ENCODE measurements around the gene IFNL4. TPM values are rescaled to one million over a fixed set of nuclear protein-coding genes. Genes with fewer than 3 reads are reported as not detected.
A peak's percentile ranks its signal among the peaks of the same experiment; 100 is the strongest.
"Not testable (repeated sequence)": the region's sequence is repeated elsewhere in the genome, so short reads cannot be mapped to it uniquely, and the experiment has no call there.

The IFNL4 gene
- total RNA-seq, 1 experiment from 2014 or later: not detected

DNA sequence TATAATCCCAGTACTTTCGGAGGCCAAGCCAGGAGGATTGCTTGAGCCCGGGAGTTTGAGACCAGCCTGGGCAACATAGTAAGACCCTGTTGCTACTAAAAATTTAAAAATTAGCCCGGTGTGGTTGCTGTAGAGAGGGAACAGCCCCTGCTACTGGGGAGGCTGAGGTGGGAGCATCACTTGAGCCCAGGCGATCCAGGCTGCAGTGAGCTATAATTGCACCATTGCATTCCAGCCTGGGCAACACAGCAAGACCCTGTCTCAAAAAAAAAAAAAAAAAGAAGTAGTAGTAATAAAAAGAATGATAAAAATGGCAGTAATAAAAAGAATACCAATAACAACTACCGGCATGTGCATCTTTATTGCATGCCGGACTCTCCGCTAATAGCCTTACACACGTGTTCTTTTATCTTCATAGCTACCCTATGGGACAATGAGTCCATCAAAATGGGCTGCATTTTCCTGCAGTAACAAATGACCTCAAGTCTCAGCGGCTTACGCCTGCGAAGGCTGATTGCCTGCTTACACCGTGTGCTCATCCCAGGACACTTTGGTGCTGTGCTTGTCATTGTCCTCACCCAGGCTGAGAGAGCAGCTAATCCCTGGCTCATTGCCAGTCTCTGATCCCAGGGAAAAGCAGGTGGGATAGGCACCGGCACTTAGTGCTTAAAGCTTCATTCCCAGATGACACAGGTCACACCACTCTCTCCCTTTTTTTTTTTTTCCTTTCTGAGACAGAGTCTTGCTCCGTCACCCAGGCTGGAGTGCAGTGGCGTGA, 30.2 kb downstream of the IFNL4 start:
- H3K27me3 ChIP-seq (ENCODE audit: insufficient read depth, low read depth): no peaks in the 10 kb centered on the region
- no peaks in the 10 kb centered on the region for H3K9me3 ChIP-seq (ENCODE audit: insufficient read depth, low read depth)
- no peak overlapping the region for H3K27ac ChIP-seq
- no TSS peak for BruUV-seq (replicated peaks)
- TF ChIP-seq EZH2 (IDR thresholded peaks at IDR 0.05; ENCODE audit: low read depth): no peak
- TF ChIP-seq, protein P1, sequence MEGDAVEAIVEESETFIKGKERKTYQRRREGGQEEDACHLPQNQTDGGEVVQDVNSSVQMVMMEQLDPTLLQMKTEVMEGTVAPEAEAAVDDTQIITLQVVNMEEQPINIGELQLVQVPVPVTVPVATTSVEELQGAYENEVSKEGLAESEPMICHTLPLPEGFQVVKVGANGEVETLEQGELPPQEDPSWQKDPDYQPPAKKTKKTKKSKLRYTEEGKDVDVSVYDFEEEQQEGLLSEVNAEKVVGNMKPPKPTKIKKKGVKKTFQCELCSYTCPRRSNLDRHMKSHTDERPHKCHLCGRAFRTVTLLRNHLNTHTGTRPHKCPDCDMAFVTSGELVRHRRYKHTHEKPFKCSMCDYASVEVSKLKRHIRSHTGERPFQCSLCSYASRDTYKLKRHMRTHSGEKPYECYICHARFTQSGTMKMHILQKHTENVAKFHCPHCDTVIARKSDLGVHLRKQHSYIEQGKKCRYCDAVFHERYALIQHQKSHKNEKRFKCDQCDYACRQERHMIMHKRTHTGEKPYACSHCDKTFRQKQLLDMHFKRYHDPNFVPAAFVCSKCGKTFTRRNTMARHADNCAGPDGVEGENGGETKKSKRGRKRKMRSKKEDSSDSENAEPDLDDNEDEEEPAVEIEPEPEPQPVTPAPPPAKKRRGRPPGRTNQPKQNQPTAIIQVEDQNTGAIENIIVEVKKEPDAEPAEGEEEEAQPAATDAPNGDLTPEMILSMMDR (conservative IDR thresholded peaks at IDR 0.05): no peak
- H3F3A ChIP-seq (ENCODE audit: insufficient read depth, low read depth): no peaks in the 10 kb centered on the region
- no peaks in the 10 kb centered on the region for H3K79me2 ChIP-seq (ENCODE audit: low read depth)
- no peaks in the 10 kb centered on the region for H3K4me1 ChIP-seq (replicated peaks; ENCODE audit: insufficient read depth)
- ChIA-PET CTCF (interaction anchor here (0.6 kb wide), 2 partner anchors 18 to 207 kb away, joined by 3 to 4 read pairs; no protein-coding TSS in a partner anchor), POLR2A (ENCODE audit: unreplicated experiment) (no interaction called here)
- no peaks in the 10 kb centered on the region for H3K36me3 ChIP-seq (ENCODE audit: low read depth)
- no peak for DNase-seq
- H3K4me3 ChIP-seq: no peak overlapping the region
- H2AFZ ChIP-seq: no peak overlapping the region
- no peak overlapping the region for H3K4me2 ChIP-seq
- H3K9me2 ChIP-seq (ENCODE audit: insufficient read depth): no peaks in the 10 kb centered on the region
- intact Hi-C loops (cut with micrococcal nuclease; ENCODE audit: unreplicated experiment): no loop called here
- H4K20me1 ChIP-seq (ENCODE audit: insufficient read depth): no peaks in the 10 kb centered on the region

DNA sequence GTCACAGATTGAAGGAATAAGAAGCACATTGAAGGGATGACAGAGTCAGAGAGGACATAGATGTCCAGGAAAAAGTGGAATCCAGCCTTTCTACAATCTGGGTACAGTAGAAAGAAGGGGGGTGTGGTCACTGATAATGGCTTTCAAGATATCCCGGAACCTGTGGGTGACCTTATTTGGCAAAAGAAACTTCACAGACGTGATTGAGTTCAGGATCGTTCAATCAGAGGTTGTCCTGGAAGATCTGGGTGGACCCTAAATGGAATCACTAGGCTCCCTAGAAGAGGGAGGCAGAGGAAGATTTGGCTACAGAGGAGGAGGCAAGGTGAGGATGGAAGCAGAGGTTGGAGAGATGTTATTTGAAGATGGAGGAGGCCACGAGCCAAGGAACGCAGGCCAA, 31.6 kb downstream of the IFNL4 start:
- TF ChIP-seq, protein P1 (conservative IDR thresholded peaks at IDR 0.05): no peak
- no peak for TF ChIP-seq EZH2 (IDR thresholded peaks at IDR 0.05; ENCODE audit: low read depth)
- BruUV-seq (replicated peaks): no TSS peak
- no peak overlapping the region for H3K4me2 ChIP-seq

DNA sequence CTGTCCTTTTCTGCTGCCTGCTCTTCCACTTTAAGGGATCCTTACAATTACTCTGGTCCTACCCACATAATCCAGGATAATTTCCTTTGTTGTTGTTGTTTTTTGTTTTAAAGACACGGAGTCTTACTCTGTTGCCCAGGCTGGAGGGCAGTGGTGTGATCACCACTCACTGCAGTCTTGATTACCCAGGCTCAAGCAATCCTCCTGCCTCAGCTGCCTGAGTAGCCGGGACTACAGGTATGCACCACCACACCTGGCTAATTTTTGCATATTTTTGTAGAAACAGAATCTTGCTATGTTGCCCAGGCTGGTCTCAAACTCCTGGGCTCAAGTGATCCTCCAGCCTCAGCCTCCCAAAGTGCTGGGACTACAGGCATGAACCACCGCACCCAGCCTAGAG, 33.3 kb downstream of the IFNL4 start:
- H3K4me1 ChIP-seq (replicated peaks; ENCODE audit: insufficient read depth); POLR2A ChIA-PET (ENCODE audit: unreplicated experiment); BruUV-seq (replicated peaks); H3K4me2 ChIP-seq; CTCF ChIA-PET; H3K4me3 ChIP-seq; intact Hi-C loops (cut with micrococcal nuclease; ENCODE audit: unreplicated experiment); H3K9me2 ChIP-seq (ENCODE audit: insufficient read depth); DNase-seq; H2AFZ ChIP-seq; H3K27me3 ChIP-seq (ENCODE audit: insufficient read depth, low read depth); H3K27ac ChIP-seq; H3K9me3 ChIP-seq (ENCODE audit: insufficient read depth, low read depth); H3F3A ChIP-seq (ENCODE audit: insufficient read depth, low read depth); H3K36me3 ChIP-seq (ENCODE audit: low read depth); H4K20me1 ChIP-seq (ENCODE audit: insufficient read depth); H3K79me2 ChIP-seq (ENCODE audit: low read depth): not testable (repeated sequence)

More for the DNA sequence above, 31.6 kb downstream of the IFNL4 start:
- H2AFZ ChIP-seq: no peak overlapping the region
- CTCF ChIA-PET: no interaction called here
- H3K27me3 ChIP-seq (ENCODE audit: insufficient read depth, low read depth): no peaks in the 10 kb centered on the region
- POLR2A ChIA-PET (ENCODE audit: unreplicated experiment): no interaction called here
- DNase-seq: no peak
- H3K79me2 ChIP-seq (ENCODE audit: low read depth): no peaks in the 10 kb centered on the region
- H3K36me3 ChIP-seq (ENCODE audit: low read depth): no peaks in the 10 kb centered on the region
- H3K9me2 ChIP-seq (ENCODE audit: insufficient read depth): no peaks in the 10 kb centered on the region
- H4K20me1 ChIP-seq (ENCODE audit: insufficient read depth): no peaks in the 10 kb centered on the region
- H3F3A ChIP-seq (ENCODE audit: insufficient read depth, low read depth): no peaks in the 10 kb centered on the region
- no peak overlapping the region for H3K4me3 ChIP-seq
- H3K4me1 ChIP-seq (replicated peaks; ENCODE audit: insufficient read depth): no peaks in the 10 kb centered on the region
- intact Hi-C loops (cut with micrococcal nuclease; ENCODE audit: unreplicated experiment): no loop called here
- no peaks in the 10 kb centered on the region for H3K9me3 ChIP-seq (ENCODE audit: insufficient read depth, low read depth)
- no peak overlapping the region for H3K27ac ChIP-seq

DNA sequence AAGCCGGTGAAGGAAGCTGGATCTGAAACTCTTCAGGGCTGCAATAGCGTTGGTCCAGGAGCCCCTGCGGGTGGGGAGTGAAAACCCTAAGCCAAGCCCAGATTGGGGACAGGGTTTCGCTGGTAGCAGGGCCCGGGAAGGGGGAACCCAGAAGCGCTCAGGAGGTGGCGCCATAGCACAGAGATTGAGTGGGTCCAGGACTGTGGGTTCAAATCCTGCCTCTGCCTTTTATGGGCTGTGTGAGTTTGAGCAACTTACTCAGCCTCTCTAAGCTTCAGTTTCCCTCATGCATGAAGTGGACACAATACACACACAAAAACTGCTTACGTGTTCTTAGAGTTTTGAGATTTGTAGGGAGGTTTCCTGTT, 36.3 kb downstream of the IFNL4 start:
- Histone ChIP-seq H3K9me3 (ENCODE audit: insufficient read depth, low read depth) (no peaks in the 10 kb centered on the region), H3K4me2 (no peak overlapping the region), H3K4me1 (replicated peaks; ENCODE audit: insufficient read depth) (no peaks in the 10 kb centered on the region), H3K9me2 (ENCODE audit: insufficient read depth) (no peaks in the 10 kb centered on the region), H3K27ac (no peak overlapping the region), H3K4me3 (no peak overlapping the region), H3K27me3 (ENCODE audit: insufficient read depth, low read depth) (no peaks in the 10 kb centered on the region), H4K20me1 (ENCODE audit: insufficient read depth) (no peaks in the 10 kb centered on the region), H3F3A (ENCODE audit: insufficient read depth, low read depth) (peaks cover 5% of the 10 kb centered on the region; the same call in 1 of the 2 replicates), H2AFZ (no peak overlapping the region), H3K36me3 (ENCODE audit: low read depth) (no peaks in the 10 kb centered on the region), H3K79me2 (ENCODE audit: low read depth) (no peaks in the 10 kb centered on the region)
- no TSS peak for BruUV-seq (replicated peaks)
- intact Hi-C loops (cut with micrococcal nuclease; ENCODE audit: unreplicated experiment): loop anchor here (1.0 to 2.0 kb wide), 2 partner anchors 116 to 198 kb away; no protein-coding TSS in a partner anchor
- POLR2A ChIA-PET (ENCODE audit: unreplicated experiment): no interaction called here
- DNase-seq: peak in 1 of 2 experiments; percentile 40
- TF ChIP-seq, protein P1 (conservative IDR thresholded peaks at IDR 0.05): peak; percentile 59
- TF ChIP-seq EZH2 (IDR thresholded peaks at IDR 0.05; ENCODE audit: low read depth): no peak
- CTCF ChIA-PET: no interaction called here
